HG02642 (cell line): ENCODE measurements around the gene ADGRG6.
"Not testable (repeated sequence)": the region's sequence is repeated elsewhere in the genome, so short reads cannot be mapped to it uniquely, and the experiment has no call there.

ENCODE experiments used
- ATAC-seq: cut with Tn5 transposase; IDR thresholded peaks from one replicate; pipeline ENCODE4 v1.9.1; 2021; ENCODE audit warnings: mild to moderate bottlenecking; ENCODE audit not compliant: unreplicated experiment, poor library complexity

Gene ADGRG6

DNA sequence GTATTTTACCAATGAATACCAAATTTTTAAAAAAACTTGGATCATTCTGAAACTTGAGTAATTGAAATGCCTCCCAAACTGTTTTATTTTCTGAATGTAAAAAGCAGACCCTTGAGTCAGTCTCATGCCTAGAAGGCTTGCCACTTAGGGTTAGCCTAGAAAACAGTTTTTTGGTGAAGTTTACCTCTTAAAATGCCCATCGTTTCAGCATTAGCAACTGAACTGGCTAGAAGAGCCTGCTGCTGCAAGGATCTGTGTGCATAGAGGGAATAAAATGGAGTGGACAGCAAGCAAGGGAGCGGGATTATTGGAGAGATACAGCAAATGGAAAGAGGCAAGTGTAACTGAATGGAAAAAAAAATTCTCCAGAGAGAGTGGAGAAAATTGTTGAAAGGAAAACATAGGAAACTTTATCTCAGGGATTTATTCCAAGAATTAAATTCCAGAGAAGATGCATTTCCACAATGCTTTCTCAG is 40.1 kb downstream of the ADGRG6 start:
- ATAC-seq: no peak

DNA sequence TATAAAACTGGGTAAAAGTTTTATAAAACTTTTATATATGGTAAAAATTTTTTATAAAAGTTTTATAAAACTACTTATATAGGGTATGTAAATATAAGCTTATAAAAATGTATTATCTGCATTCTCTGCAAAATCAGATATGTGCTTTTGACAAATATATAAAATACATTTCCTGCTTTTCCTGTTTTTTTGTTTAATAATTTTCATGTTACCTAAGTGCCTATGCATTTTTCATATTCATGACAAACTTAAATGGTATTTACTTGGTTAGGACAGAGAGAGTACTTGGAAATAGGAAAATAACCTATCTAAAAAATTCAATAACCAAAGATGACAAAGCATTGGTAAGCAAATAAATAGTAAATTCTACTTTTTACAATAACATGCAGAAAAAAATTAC is 41.2 kb downstream of the ADGRG6 start:
- no peak for ATAC-seq

DNA sequence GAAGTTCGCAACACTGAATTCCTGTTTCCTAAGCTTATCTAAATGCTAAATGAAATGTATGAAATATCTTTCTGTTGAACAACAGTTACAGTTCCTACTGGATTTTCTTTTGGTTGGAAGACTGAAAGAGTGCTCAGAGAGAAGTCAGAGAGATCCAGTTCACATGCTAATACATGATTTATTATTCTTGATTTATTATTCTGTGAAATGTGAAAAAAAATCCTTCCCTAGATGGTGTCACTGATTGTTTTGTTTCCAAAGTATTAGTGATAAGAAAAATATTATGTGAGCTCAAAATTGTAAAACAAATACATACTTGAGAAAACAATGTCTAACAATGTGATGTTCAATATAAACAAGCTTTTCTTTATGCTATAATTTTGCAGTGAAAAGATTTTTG is 42.1 kb downstream of the ADGRG6 start:
- ATAC-seq: no peak

DNA sequence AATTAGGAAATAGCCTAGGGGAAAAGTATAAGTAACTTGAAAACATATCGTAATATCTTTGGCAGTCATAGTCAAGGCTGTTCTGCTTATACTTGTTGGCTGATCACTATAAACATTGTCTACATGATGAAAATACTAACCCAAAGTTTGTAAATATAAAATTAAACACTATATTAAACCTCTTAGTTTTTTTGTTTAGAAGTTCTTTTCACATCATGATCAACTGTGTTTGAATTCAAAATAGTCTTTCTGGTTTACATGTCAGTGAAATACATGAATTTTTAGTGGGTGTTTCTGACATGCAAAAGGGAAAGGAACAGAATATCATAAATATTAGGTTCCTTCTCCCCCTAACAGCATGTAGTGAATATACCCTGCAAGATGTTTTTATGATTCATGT is 43.5 kb downstream of the ADGRG6 start:
- no peak for ATAC-seq

- not testable (repeated sequence) for ATAC-seq
Measured at GRCh38 chr6:142346166-142346565, 44.4 kb downstream of the ADGRG6 start.

GRCh38 chr6:142349215-142349823 is 47.5 kb downstream of the ADGRG6 start:
- no peak for ATAC-seq

DNA sequence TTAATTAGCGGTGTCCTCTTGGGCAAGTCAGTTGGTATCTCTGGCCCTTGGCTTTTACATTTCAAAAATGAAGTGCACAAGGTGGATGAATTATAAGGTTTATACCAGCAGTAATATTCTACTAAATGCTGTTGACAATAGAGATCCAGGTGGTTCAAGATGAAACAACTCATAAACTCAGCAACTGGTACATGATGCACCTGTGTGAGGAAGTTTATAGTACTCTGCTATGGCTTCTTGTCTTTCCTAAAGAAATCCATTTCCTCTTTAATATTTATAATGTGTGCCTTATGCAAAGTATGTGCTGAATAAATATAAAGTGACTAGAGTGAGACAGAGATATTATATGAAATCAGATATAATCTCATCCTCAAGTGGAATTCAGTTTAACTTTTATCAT is 48.5 kb downstream of the ADGRG6 start:
- no peak for ATAC-seq

DNA sequence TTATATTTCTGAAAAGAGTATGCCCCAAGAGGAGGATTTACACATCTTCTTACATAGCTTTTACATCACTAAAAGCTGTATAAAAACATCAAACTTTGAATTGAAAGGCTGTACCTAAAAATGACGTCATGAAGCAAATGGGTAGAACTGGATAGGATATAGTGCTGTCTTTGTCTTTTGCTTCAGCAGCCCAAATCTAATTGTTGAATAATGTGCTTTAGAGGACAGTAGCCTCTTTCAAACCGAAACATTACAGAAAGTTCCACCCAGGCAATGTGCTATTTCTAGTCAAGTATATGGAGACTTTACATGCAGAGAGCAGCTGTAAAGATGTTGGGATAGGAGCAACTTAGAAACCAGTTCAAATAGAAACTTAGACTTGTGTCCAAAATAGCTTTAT is 51.9 kb downstream of the ADGRG6 start:
- no peak for ATAC-seq

GRCh38 chr6:142354650-142355049 is 52.8 kb downstream of the ADGRG6 start:
- ATAC-seq: no peak

GRCh38 chr6:142355520-142356174 is 53.8 kb downstream of the ADGRG6 start:
- ATAC-seq: no peak

DNA sequence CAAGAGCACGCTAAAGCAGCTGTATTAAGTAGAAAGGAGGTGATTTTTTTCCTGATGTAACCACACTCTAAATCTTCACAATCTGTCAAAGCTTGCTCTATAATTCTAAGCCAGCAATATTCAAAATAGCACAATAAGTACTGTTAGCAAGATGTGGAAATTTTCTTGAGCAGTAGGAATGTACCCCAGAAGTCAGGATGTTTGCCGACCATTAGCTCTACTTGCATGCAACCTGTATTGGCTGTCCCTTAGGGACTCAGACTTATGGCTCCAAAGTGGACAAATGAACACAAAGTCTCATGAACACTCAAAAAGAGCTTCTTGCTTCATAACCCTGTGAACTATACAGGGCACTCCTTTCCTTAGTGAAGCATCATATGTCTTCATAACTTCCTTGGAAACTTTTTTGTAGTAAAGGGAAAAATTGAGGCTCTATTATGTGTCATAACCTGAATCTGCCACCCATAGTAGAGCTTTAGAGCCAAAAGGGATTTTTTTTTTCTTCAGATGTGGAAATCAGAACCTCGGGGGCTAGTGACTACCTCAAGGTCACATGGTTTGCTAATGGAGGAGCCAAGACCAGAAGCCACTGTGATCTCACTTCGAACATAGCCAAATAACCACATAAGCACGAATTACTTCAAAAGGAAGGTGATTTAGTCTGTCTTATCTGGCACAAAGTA is 54.5 kb downstream of the ADGRG6 start:
- ATAC-seq: no peak

DNA sequence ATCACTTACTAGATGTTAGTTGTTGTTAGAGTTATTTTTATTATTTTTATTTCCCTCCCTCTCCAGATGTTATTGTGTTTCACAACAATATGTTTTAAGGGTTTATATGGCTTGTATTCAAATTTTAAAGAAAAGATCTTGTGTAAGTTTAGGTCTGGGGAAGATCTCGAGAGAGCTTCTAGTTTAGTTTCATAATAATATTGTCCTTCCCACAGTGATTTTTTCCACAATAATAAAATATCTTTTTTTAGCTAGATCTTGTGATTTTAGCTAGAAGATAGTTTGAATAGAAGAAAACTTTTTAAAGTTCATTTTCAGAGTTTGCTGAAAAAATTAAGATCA is 55.0 kb downstream of the ADGRG6 start:
- ATAC-seq: no peak

GRCh38 chr6:142357879-142358278 is 56.1 kb downstream of the ADGRG6 start:
- no peak for ATAC-seq

DNA sequence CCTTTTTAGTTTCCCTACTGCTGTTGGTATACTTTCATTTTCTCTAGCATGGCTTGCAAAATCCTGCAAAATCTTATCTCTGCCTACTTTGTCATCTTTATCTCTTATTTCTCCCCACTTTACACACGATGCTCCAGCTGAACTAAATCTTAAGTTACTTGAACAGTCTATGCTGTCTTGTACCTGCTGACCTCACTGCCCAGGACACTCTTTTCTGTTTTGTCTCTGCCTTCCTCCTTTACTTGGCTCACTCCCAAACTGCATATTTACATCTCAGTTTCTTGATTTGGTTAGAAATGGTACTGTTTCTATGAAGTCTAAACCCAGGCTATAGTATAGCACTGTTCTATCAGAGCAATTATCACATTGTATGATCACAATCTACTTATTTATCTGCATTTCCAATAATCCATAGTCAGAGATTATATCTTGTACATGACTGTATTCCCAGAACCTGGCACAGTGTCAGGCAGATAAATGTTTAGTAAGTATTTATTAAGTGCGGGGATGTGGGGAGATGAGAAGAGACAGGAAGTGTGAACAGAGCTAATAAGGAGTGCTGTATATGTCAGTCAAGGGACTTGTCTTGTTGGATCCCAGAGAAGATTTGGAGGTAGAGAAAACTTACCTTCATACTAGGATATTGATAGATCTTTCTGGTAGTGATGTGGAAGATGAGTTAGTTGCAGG is 57.6 kb downstream of the ADGRG6 start:
- no peak for ATAC-seq

GRCh38 chr6:142361345-142361744 is 59.5 kb downstream of the ADGRG6 start:
- ATAC-seq: no peak

- no peak for ATAC-seq
Measured at GRCh38 chr6:142361779-142362750, 60.3 kb downstream of the ADGRG6 start.

- ATAC-seq: no peak
Measured at GRCh38 chr6:142367061-142367460, 65.3 kb downstream of the ADGRG6 start.

GRCh38 chr6:142367501-142368018 is 65.8 kb downstream of the ADGRG6 start:
- no peak for ATAC-seq

DNA sequence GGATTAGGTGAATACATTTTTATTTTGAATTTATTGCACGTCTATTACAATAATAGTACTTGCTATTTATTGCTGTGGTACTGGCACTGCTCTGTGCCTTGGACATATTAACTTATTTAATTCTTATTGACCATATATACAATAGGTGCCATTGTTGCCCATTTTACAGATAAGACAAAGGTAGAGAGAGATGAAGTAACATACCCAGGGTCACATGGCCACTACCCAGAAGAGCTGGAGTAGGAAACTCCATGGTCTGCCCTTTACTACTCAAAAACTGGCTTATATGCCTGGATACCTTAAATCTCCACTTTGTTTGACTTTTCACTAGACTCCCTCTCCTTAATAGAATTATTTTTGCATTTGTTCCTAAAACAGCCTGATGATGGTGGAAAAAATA is 67.5 kb downstream of the ADGRG6 start:
- ATAC-seq: no peak

DNA sequence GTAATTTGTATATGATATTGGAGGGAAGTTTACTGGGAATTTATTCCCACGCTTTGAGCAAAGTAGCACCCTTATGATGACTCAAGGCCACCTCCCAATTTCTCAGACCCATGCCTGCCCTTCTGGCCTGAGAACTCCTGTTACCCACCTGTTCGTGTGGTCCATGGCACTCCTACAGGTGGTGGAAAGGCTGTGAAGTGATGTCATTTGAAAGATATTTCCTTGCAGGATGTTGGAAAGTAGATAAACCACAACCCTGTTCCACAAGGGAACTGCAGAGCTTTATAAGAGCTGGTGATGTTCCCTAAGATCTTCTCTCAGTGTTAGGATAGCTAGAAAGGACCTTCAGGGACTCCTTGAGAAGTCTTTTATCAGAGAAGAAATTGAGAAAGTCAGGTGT is 70.5 kb downstream of the ADGRG6 start:
- no peak for ATAC-seq
